Caco-2 (cell line): ENCODE results near the gene FBLN5. TPM values are rescaled to one million over a fixed set of nuclear protein-coding genes. Genes with fewer than 3 reads are reported as not detected.

Experiments used
- BruUV-seq: library from RNA; stranded (reverse); fragments of 400-500 nt; replicated peaks from 2 replicates; lab custom pipeline; 2021; lab: Mats Ljungman, UMichigan
- CTCF ChIA-PET: fragments of 300-600 bp; sonication (Branson Sonifier 250); formaldehyde crosslinking; loops from one replicate; lab custom pipeline; 2022; ENCODE audit warnings: antibody characterized with exemption; lab: Charles Lee
- POLR2A ChIA-PET: fragments of 300-600 bp; sonication (Branson Sonifier 250); formaldehyde crosslinking; loops from one replicate; lab custom pipeline; 2022; ENCODE audit warnings: antibody characterized with exemption; lab: Charles Lee
- DNase-seq, 2 experiments: peaks; one replicate each; pipeline versions ENCODE4 v3.0.0 to v3.0.0-alpha.2; 2020 to 2022
- H3K27me3 ChIP-seq: replicated peaks from 2 replicates; pipeline ENCODE4 v1.6.0; 2011; ENCODE audit warnings: low read length; ENCODE audit not compliant: control insufficient read depth, insufficient read depth
- H3K36me3 ChIP-seq: 2 replicates; pipeline ENCODE4 v1.5.1; 2011; ENCODE audit warnings: low read length; ENCODE audit not compliant: control insufficient read depth, insufficient read depth
- H3K4me1 ChIP-seq: fragments of 250-450 bp; sonication (Bioruptor Pico); 2 replicates; pipeline ENCODE4 v1.5.1; 2020; ENCODE audit warnings: mild to moderate bottlenecking
- H3K4me3 ChIP-seq: 2 replicates; pipeline ENCODE4 v1.5.1; 2011; ENCODE audit warnings: low read depth, mild to moderate bottlenecking, control low read depth, low read length
- H3K9me3 ChIP-seq: fragments of 250-450 bp; sonication (Bioruptor Pico); 2 replicates; pipeline ENCODE4 v1.5.1; 2020; ENCODE audit warnings: mild to moderate bottlenecking, moderate library complexity
- H3K27ac Mint-ChIP-seq: one replicate; pipeline ENCODE4 v1.8.0; 2022; ENCODE audit warnings: mixed read lengths; ENCODE audit not compliant: unreplicated experiment
- H3K27me3 Mint-ChIP-seq: one replicate; pipeline ENCODE4 v1.8.0; 2022; ENCODE audit warnings: mixed read lengths; ENCODE audit not compliant: insufficient read depth, unreplicated experiment
- H3K36me3 Mint-ChIP-seq: one replicate; pipeline ENCODE4 v1.8.0; 2022; ENCODE audit warnings: mild to moderate bottlenecking, mixed read lengths; ENCODE audit not compliant: insufficient read depth, unreplicated experiment
- H3K4me1 Mint-ChIP-seq: one replicate; pipeline ENCODE4 v1.8.0; 2022; ENCODE audit warnings: low read depth, mixed read lengths; ENCODE audit not compliant: unreplicated experiment
- H3K4me3 Mint-ChIP-seq: one replicate; pipeline ENCODE4 v1.8.0; 2022; ENCODE audit warnings: mild to moderate bottlenecking, moderate library complexity, mixed read lengths; ENCODE audit not compliant: unreplicated experiment
- H3K9me3 Mint-ChIP-seq: one replicate; pipeline ENCODE4 v1.8.0; 2022; ENCODE audit warnings: mixed read lengths; ENCODE audit not compliant: unreplicated experiment
- CTCF ChIP-seq, 2 experiments: fragments of 200-600 bp in 1 of 2; IDR thresholded peaks; 1 replicate in 1 of 2; 2 replicates in 1 of 2; pipeline versions ENCODE4 v1.5.1 to v1.8.0; 2011 to 2022; ENCODE audit warnings: antibody characterized with exemption in 1 of 2, control low read depth in 1 of 2, inconsistent platforms in 1 of 2, low read depth in 1 of 2, low read length in 1 of 2, mild to moderate bottlenecking in 1 of 2, moderate library complexity in 1 of 2; ENCODE audit not compliant: insufficient read depth in 1 of 2, severe bottlenecking in 1 of 2, unreplicated experiment in 1 of 2
- intact Hi-C: fragments of 100-400 bp; cut with micrococcal nuclease; formaldehyde crosslinking; loops from one replicate; pipeline ENCODE4 v1.10.0; 2022; ENCODE audit not compliant: unreplicated experiment
- total RNA-seq: library from RNA; stranded (reverse); gene quantifications from 2 replicates; pipeline ENCODE4 v1.2.3, GENCODE V29; 2022

FBLN5 gene
- total RNA-seq, 1 experiment from 2014 or later, result 13.9 TPM

DNA sequence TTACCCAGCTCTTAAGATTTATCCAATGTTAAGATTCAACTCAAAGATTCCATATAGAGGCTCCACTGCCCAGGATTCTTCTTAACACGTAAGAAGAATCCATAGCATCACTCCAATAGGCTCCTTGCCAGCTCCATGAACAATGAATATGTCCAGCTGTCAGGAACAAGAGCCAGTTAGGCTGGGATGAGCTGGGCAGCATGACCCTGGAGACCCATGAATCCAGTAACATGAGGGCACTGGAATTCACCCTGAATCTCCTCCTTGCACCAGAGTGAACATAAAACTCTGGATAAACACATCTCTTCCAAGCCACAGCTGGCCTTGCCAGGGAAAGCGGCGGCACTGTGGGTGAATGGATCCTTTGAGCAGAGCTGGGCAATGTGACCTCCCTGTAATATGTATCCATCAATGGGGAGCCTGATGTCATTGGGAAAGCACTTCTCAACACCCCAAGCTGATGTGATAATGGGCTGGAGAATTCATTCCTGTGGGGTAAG lies 55.7 kb downstream of the FBLN5 start:
- CTCF ChIA-PET, result interaction anchor here (0.8 to 1.3 kb wide), 2 partner anchors 33 to 105 kb away, joined by 3 read pairs; no protein-coding TSS in a partner anchor
- H3K4me1 ChIP-seq, result no peaks in the 10 kb centered on the region
- POLR2A ChIA-PET, result no interaction called here
- no peak overlapping the region for H3K27ac Mint-ChIP-seq
- no peak overlapping the region for H3K4me3 ChIP-seq
- H3K27me3 Mint-ChIP-seq, result no peaks in the 10 kb centered on the region
- no peaks in the 10 kb centered on the region for H3K36me3 Mint-ChIP-seq
- DNase-seq, result no peak
- no peak overlapping the region for H3K4me3 Mint-ChIP-seq
- no peaks in the 10 kb centered on the region for H3K27me3 ChIP-seq
- H3K36me3 ChIP-seq, result no peaks in the 10 kb centered on the region
- H3K4me1 Mint-ChIP-seq, result no peaks in the 10 kb centered on the region
- no peak for TF ChIP-seq CTCF (IDR thresholded peaks at IDR 0.05; ENCODE audit: insufficient read depth in 1 of 2, low read depth in 1 of 2, low read length in 1 of 2, severe bottlenecking in 1 of 2, unreplicated experiment in 1 of 2)
- no TSS peak for BruUV-seq
- H3K9me3 Mint-ChIP-seq, result no peaks in the 10 kb centered on the region
- intact Hi-C loops, result loop anchor here (5.0 kb wide), 1 partner anchor 34 kb away; no protein-coding TSS in a partner anchor
- H3K9me3 ChIP-seq, result no peaks in the 10 kb centered on the region

DNA sequence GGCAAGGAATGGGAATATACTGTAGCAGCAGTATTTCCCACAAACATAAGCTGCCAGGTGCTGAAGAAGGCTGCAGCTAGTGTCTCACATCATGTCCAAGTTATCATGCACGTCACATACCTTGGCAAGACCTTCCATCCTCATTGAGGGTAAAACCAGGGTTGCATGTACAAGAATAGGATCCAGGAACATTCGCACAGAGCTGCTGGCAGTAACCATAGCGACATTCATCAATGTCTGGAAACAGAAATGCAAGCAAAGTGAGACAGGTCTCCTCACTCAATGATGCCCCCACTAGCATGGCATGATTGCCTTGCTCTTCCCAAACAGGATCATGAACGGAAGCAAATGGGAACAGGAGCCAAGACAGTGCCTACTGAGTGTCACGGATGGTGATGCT lies 56.4 kb downstream of the FBLN5 start:
- no peak for TF ChIP-seq CTCF (IDR thresholded peaks at IDR 0.05; ENCODE audit: insufficient read depth in 1 of 2, low read depth in 1 of 2, low read length in 1 of 2, severe bottlenecking in 1 of 2, unreplicated experiment in 1 of 2)
- no peaks in the 10 kb centered on the region for H3K4me1 Mint-ChIP-seq
- H3K9me3 ChIP-seq, result no peaks in the 10 kb centered on the region
- no peaks in the 10 kb centered on the region for H3K27me3 Mint-ChIP-seq
- H3K9me3 Mint-ChIP-seq, result no peaks in the 10 kb centered on the region
- CTCF ChIA-PET, result interaction anchor here (0.8 kb wide), 1 partner anchor 106 kb away, joined by 3 read pairs; no protein-coding TSS in a partner anchor
- H3K4me3 ChIP-seq, result no peak overlapping the region
- H3K36me3 Mint-ChIP-seq, result no peaks in the 10 kb centered on the region
- BruUV-seq, result no TSS peak
- H3K27ac Mint-ChIP-seq, result no peak overlapping the region
- POLR2A ChIA-PET, result no interaction called here
- H3K27me3 ChIP-seq, result no peaks in the 10 kb centered on the region
- intact Hi-C loops, result loop anchor here (5.0 kb wide), 1 partner anchor 34 kb away; no protein-coding TSS in a partner anchor
- H3K36me3 ChIP-seq, result no peaks in the 10 kb centered on the region
- H3K4me3 Mint-ChIP-seq, result no peak overlapping the region
- no peak for DNase-seq
- H3K4me1 ChIP-seq, result no peaks in the 10 kb centered on the region

DNA sequence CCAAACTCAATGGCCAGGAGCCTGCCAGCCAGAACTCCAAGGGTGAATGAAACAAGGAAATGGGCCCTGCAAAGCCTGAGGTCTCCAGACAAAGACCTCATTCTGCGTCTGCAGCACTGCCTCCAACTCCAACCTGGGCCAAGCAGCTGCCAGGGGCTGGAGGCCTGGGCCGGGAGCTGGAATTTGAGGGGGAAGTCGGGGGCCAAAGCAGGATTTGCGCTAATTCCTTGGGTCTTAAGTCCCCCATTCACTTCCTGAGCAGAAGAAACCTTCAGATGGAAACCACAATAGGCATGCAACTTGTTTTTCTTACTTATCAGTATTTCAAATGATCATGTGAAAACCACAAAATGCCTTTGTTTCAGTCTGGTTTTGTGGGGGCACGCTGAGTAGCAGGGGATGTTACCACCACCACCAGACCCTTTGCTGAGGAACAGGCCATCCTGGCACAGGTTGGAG lies 57.2 kb downstream of the FBLN5 start:
- no peaks in the 10 kb centered on the region for H3K9me3 ChIP-seq
- Mint-ChIP-seq H3K27me3 (no peaks in the 10 kb centered on the region), H3K4me1 (no peaks in the 10 kb centered on the region), H3K4me3 (no peak overlapping the region), H3K27ac (no peak overlapping the region), H3K36me3 (no peaks in the 10 kb centered on the region), H3K9me3 (no peaks in the 10 kb centered on the region)
- TF ChIP-seq CTCF (IDR thresholded peaks at IDR 0.05; ENCODE audit: insufficient read depth in 1 of 2, low read depth in 1 of 2, low read length in 1 of 2, severe bottlenecking in 1 of 2, unreplicated experiment in 1 of 2), result no peak
- no peaks in the 10 kb centered on the region for H3K4me1 ChIP-seq
- no TSS peak for BruUV-seq
- H3K27me3 ChIP-seq, result no peaks in the 10 kb centered on the region
- POLR2A ChIA-PET, result no interaction called here
- H3K36me3 ChIP-seq, result no peaks in the 10 kb centered on the region
- CTCF ChIA-PET, result no interaction called here
- intact Hi-C loops, result loop anchor here (5.0 kb wide), 1 partner anchor 33 kb away; no protein-coding TSS in a partner anchor
- no peak overlapping the region for H3K4me3 ChIP-seq
- no peak for DNase-seq
